HG02852 (cell line): ENCODE data around the gene GORASP1.
A peak's percentile ranks its signal among the peaks of the same experiment; 100 is the strongest.

ENCODE experiments used
- ATAC-seq: cut with Tn5 transposase; IDR thresholded peaks from one replicate; pipeline ENCODE4 v1.9.1; 2021; ENCODE audit warnings: mild to moderate bottlenecking, moderate library complexity; ENCODE audit not compliant: unreplicated experiment

The GORASP1 gene

GRCh38 chr3:39141171-39141995, 34.0 kb upstream of the GORASP1 start:
- ATAC-seq, result no peak

- no peak for ATAC-seq
Observed at GRCh38 chr3:39140341-39140971, 33.0 kb upstream of the GORASP1 start.

- ATAC-seq, result no peak
Observed at GRCh38 chr3:39139442-39139841, 32.0 kb upstream of the GORASP1 start.

- ATAC-seq, result no peak
Observed at GRCh38 chr3:39138804-39139415, 31.5 kb upstream of the GORASP1 start.

- ATAC-seq, result no peak
Observed at GRCh38 chr3:39137991-39138803, 30.8 kb upstream of the GORASP1 start.

GRCh38 chr3:39137435-39137936, 30.1 kb upstream of the GORASP1 start:
- no peak for ATAC-seq

GRCh38 chr3:39136533-39137434, 29.4 kb upstream of the GORASP1 start:
- no peak for ATAC-seq

- no peak for ATAC-seq
Observed at GRCh38 chr3:39135170-39135805, 27.9 kb upstream of the GORASP1 start.

- ATAC-seq, result no peak
Observed at GRCh38 chr3:39134305-39134704, 26.9 kb upstream of the GORASP1 start.

- ATAC-seq, result peak; percentile 35
Observed at GRCh38 chr3:39133822-39134221, 26.4 kb upstream of the GORASP1 start.

GRCh38 chr3:39133093-39133490, 25.7 kb upstream of the GORASP1 start:
- no peak for ATAC-seq

GRCh38 chr3:39132096-39133092, 25.0 kb upstream of the GORASP1 start:
- ATAC-seq, result no peak

GRCh38 chr3:39130693-39131265, 23.4 kb upstream of the GORASP1 start:
- no peak for ATAC-seq

GRCh38 chr3:39130026-39130425, 22.6 kb upstream of the GORASP1 start:
- ATAC-seq, result no peak

GRCh38 chr3:39128951-39129350, 21.5 kb upstream of the GORASP1 start:
- no peak for ATAC-seq

- no peak for ATAC-seq
Observed at GRCh38 chr3:39127908-39128304, 20.5 kb upstream of the GORASP1 start.

GRCh38 chr3:39127269-39127907, 20.0 kb upstream of the GORASP1 start:
- no peak for ATAC-seq
